Measurements from ENCODE around the gene PRR11.
A peak's percentile ranks its signal among the peaks of the same experiment; 100 is the strongest.
"Not testable (repeated sequence)": the region's sequence is repeated elsewhere in the genome, so short reads cannot be mapped to it uniquely, and the experiment has no call there.

Gene PRR11

GRCh38 chr17:59152925-59153324 is 2.6 kb upstream of the PRR11 start:
- DNase-seq, result no peak

- no peak for DNase-seq
Measured at GRCh38 chr17:59154292-59154720, 1.2 kb upstream of the PRR11 start.

GRCh38 chr17:59154721-59155438 is 666 bp upstream of the PRR11 start, which contains the start of gene SKA2:
SKA2 (minus strand) TSS chr17:59155186; CDS start chr17:59155163, 23 bp downstream.
- peak; percentile 99 for DNase-seq

GRCh38 chr17:59160157-59161025 is 4.8 kb downstream of the PRR11 start:
- no peak for DNase-seq

GRCh38 chr17:59161477-59161876 is 5.9 kb downstream of the PRR11 start:
- DNase-seq, result no peak

- no peak for DNase-seq
Measured at GRCh38 chr17:59165933-59166342, 10.4 kb downstream of the PRR11 start.

- no peak for DNase-seq
Measured at GRCh38 chr17:59167571-59168001, 12.0 kb downstream of the PRR11 start.

GRCh38 chr17:59172436-59173004 is 17.0 kb downstream of the PRR11 start:
- DNase-seq, result no peak

GRCh38 chr17:59174671-59175070 is 19.1 kb downstream of the PRR11 start:
- no peak for DNase-seq

GRCh38 chr17:59175076-59175475 is 19.5 kb downstream of the PRR11 start:
- no peak for DNase-seq

- DNase-seq, result no peak
Measured at GRCh38 chr17:59178266-59178985, 22.9 kb downstream of the PRR11 start.

GRCh38 chr17:59179601-59180000 is 24.1 kb downstream of the PRR11 start:
- DNase-seq, result not testable (repeated sequence)

- DNase-seq, result no peak
Measured at GRCh38 chr17:59180626-59181025, 25.1 kb downstream of the PRR11 start.

- DNase-seq, result no peak
Measured at GRCh38 chr17:59181481-59181880, 25.9 kb downstream of the PRR11 start.

GRCh38 chr17:59185997-59186396 is 30.5 kb downstream of the PRR11 start:
- DNase-seq, result no peak

- no peak for DNase-seq
Measured at GRCh38 chr17:59186850-59187249, 31.3 kb downstream of the PRR11 start.

GRCh38 chr17:59190806-59191205 is 35.3 kb downstream of the PRR11 start:
- DNase-seq, result no peak

GRCh38 chr17:59193336-59193862 is 37.9 kb downstream of the PRR11 start:
- no peak for DNase-seq

GRCh38 chr17:59199398-59199797 is 43.9 kb downstream of the PRR11 start:
- no peak for DNase-seq

GRCh38 chr17:59202320-59202719 is 46.8 kb downstream of the PRR11 start:
- no peak for DNase-seq

GRCh38 chr17:59219370-59219769 is 63.8 kb downstream of the PRR11 start:
- DNase-seq, result no peak

GRCh38 chr17:59219992-59220327 is 64.4 kb downstream of the PRR11 start:
- no peak for DNase-seq

All from right hindlimb (tissue), 1 donor.